ENCODE results near the gene CACNA1E. TPM values are rescaled to one million over a fixed set of nuclear protein-coding genes. Genes with fewer than 3 reads are reported as not detected.

Gene CACNA1E
- total RNA-seq, 4 donors from 2014 or later: 0.03 to 0.15 TPM; not detected in 2

GRCh38 chr1:181754103-181754502 lies 270.8 kb downstream of the CACNA1E start:
- 86 to 87% methylated on average over 4 of the region's 4 CpGs for WGBS, 2 donors

GRCh38 chr1:181759481-181759880 lies 276.2 kb downstream of the CACNA1E start:
- intact Hi-C loops (cut with DNase I; ENCODE audit: low total_unique reads): no loop called here
- 75 to 76% methylated on average over 3 of the region's 3 CpGs for WGBS, 2 donors
- no peak for DNase-seq (ENCODE audit: low spot score in 2 of 2)
- TF ChIP-seq POLR2A (IDR thresholded peaks at IDR 0.05) (no peak), CTCF (IDR thresholded peaks at IDR 0.05) (no peak)
- H3K4me3 ChIP-seq (ENCODE audit: low read depth, poor library complexity, severe bottlenecking): no peak overlapping the region

More at GRCh38 chr1:181754103-181754502, 270.8 kb downstream of the CACNA1E start:
- intact Hi-C loops (cut with DNase I; ENCODE audit: low total_unique reads): no loop called here
- no peak for TF ChIP-seq POLR2A (IDR thresholded peaks at IDR 0.05)
- TF ChIP-seq CTCF (IDR thresholded peaks at IDR 0.05): no peak
- no peak overlapping the region for H3K4me3 ChIP-seq (ENCODE audit: low read depth, poor library complexity, severe bottlenecking)
- no peak for DNase-seq (ENCODE audit: low spot score in 2 of 2)

GRCh38 chr1:181763736-181764135 lies 280.4 kb downstream of the CACNA1E start:
- DNase-seq (ENCODE audit: low spot score in 2 of 2): no peak
- H3K4me3 ChIP-seq (ENCODE audit: low read depth, poor library complexity, severe bottlenecking): no peak overlapping the region
- intact Hi-C loops (cut with DNase I; ENCODE audit: low total_unique reads): no loop called here
- no peak for TF ChIP-seq CTCF (IDR thresholded peaks at IDR 0.05)
- no peak for TF ChIP-seq POLR2A (IDR thresholded peaks at IDR 0.05)

- TF ChIP-seq CTCF (IDR thresholded peaks at IDR 0.05) (no peak), POLR2A (IDR thresholded peaks at IDR 0.05) (no peak)
- H3K4me3 ChIP-seq (ENCODE audit: low read depth, poor library complexity, severe bottlenecking): no peak overlapping the region
- WGBS, 2 donors: 74 to 77% methylated on average over 5 of the region's 5 CpGs
- intact Hi-C loops (cut with DNase I; ENCODE audit: low total_unique reads): no loop called here
- no peak for DNase-seq (ENCODE audit: low spot score in 2 of 2)
These were observed 282.2 kb downstream of the CACNA1E start for GRCh38 chr1:181765451-181766026.

- DNase-seq (ENCODE audit: low spot score in 2 of 2): no peak
- 73 to 80% methylated on average over 2 of the region's 2 CpGs for WGBS, 2 donors
- no peak for TF ChIP-seq CTCF (IDR thresholded peaks at IDR 0.05)
- TF ChIP-seq POLR2A (IDR thresholded peaks at IDR 0.05): no peak
- intact Hi-C loops (cut with DNase I; ENCODE audit: low total_unique reads): no loop called here
- no peak overlapping the region for H3K4me3 ChIP-seq (ENCODE audit: low read depth, poor library complexity, severe bottlenecking)
These were observed 283.8 kb downstream of the CACNA1E start for GRCh38 chr1:181767001-181767708.

Data from lower leg skin (tissue), 4 donors.